HG02973 (cell line): ENCODE measurements around the gene CELA3B.
"Not testable (repeated sequence)": the region's sequence is repeated elsewhere in the genome, so short reads cannot be mapped to it uniquely, and the experiment has no call there.

Experiments used
- ATAC-seq: cut with Tn5 transposase; IDR thresholded peaks from one replicate; pipeline ENCODE4 v1.9.1; 2021; ENCODE audit warnings: moderate library complexity; ENCODE audit not compliant: unreplicated experiment

The CELA3B gene

GRCh38 chr1:21976703-21977239, at the start of gene CELA3B:
CELA3B (plus strand) TSS chr1:21977022; CDS start chr1:21977040, 18 bp downstream.
- ATAC-seq, result not testable (repeated sequence)

- ATAC-seq, result no peak
These were observed 49.1 kb upstream of the CELA3B start for GRCh38 chr1:21927533-21928237.

- ATAC-seq, result no peak
These were observed 46.7 kb upstream of the CELA3B start for GRCh38 chr1:21930080-21930571.

GRCh38 chr1:21930629-21931170, 46.1 kb upstream of the CELA3B start:
- ATAC-seq, result no peak

GRCh38 chr1:21931171-21932093, 45.4 kb upstream of the CELA3B start:
- ATAC-seq, result no peak

GRCh38 chr1:21932127-21932526, 44.7 kb upstream of the CELA3B start:
- no peak for ATAC-seq

- no peak for ATAC-seq
These were observed 43.2 kb upstream of the CELA3B start for GRCh38 chr1:21933397-21934248.

- no peak for ATAC-seq
These were observed 41.4 kb upstream of the CELA3B start for GRCh38 chr1:21935393-21935804.

GRCh38 chr1:21935891-21936365, 40.9 kb upstream of the CELA3B start:
- ATAC-seq, result no peak

- no peak for ATAC-seq
These were observed 40.3 kb upstream of the CELA3B start for GRCh38 chr1:21936366-21937031.

- ATAC-seq, result no peak
These were observed 39.8 kb upstream of the CELA3B start, which contains the start of gene HSPG2 for GRCh38 chr1:21937034-21937371. HSPG2 (minus strand) TSS chr1:21937310; CDS start chr1:21937217, 93 bp downstream.

- no peak for ATAC-seq
These were observed 39.3 kb upstream of the CELA3B start for GRCh38 chr1:21937372-21938121.

GRCh38 chr1:21938732-21939538, 37.9 kb upstream of the CELA3B start:
- ATAC-seq, result no peak

- no peak for ATAC-seq
These were observed 37.0 kb upstream of the CELA3B start for GRCh38 chr1:21939650-21940374.

GRCh38 chr1:21940492-21940891, 36.3 kb upstream of the CELA3B start:
- no peak for ATAC-seq

GRCh38 chr1:21941370-21941769, 35.5 kb upstream of the CELA3B start:
- no peak for ATAC-seq

GRCh38 chr1:21942464-21942863, 34.4 kb upstream of the CELA3B start:
- no peak for ATAC-seq
